Cardiac muscle cell (in vitro differentiated cells and primary cell): ENCODE measurements around the gene UBE2V1. TPM values are rescaled to one million over a fixed set of nuclear protein-coding genes. Genes with fewer than 3 reads are reported as not detected.

Experiments
- DNase-seq, 2 donors: peaks; one replicate each; pipeline versions ENCODE4 v3.0.0 to v3.0.0-alpha.2; 2010 to 2017; ENCODE audit warnings: low read depth in 1 of 2, low spot score in 1 of 2
- H3K27ac ChIP-seq: fragments of 200-600 bp; sonication (generic); 2 replicates; pipeline ENCODE4 v1.5.1; 2016
- H3K27me3 ChIP-seq: fragments of 200-600 bp; sonication (generic); 2 replicates; pipeline ENCODE4 v1.6.0; 2016; ENCODE audit warnings: control low read depth
- H3K36me3 ChIP-seq: fragments of 200-600 bp; sonication (generic); 2 replicates; pipeline ENCODE4 v1.5.1; 2016; ENCODE audit warnings: control low read depth
- H3K4me1 ChIP-seq: fragments of 200-600 bp; sonication (generic); 2 replicates; pipeline ENCODE4 v1.8.1; 2017; ENCODE audit warnings: low read depth, mild to moderate bottlenecking, mixed run types
- H3K4me3 ChIP-seq: fragments of 200-600 bp; sonication (generic); 2 replicates; pipeline ENCODE4 v1.5.1; 2016; ENCODE audit warnings: mild to moderate bottlenecking
- H3K9me3 ChIP-seq: fragments of 200-600 bp; sonication (generic); 2 replicates; pipeline ENCODE4 v1.5.1; 2017; ENCODE audit warnings: low read depth, mild to moderate bottlenecking, control low read depth
- polyA plus RNA-seq: library from polyadenylated mRNA; unstranded; fragments of >200 nt; fragmentation: Nextera tagmentation; extraction: Ambion mirVana; gene quantifications from 2 replicates; pipeline ENCODE4 v1.2.1, GENCODE V29; 2016
- total RNA-seq: library from RNA; depleted of rRNA; stranded (reverse); fragments of >200 nt; gene quantifications from 2 replicates; pipeline ENCODE4 v1.2.3, GENCODE V29; 2016
- TF ChIP-seq, protein P1 (sequence below): IDR thresholded peaks from 2 replicates; pipeline ENCODE4 v1.5.1; 2012; ENCODE audit warnings: low read depth, mild to moderate bottlenecking, low read length

Gene UBE2V1
- total and polyA plus RNA-seq, 2 experiments from 2014 or later = 126 to 173 TPM

DNA sequence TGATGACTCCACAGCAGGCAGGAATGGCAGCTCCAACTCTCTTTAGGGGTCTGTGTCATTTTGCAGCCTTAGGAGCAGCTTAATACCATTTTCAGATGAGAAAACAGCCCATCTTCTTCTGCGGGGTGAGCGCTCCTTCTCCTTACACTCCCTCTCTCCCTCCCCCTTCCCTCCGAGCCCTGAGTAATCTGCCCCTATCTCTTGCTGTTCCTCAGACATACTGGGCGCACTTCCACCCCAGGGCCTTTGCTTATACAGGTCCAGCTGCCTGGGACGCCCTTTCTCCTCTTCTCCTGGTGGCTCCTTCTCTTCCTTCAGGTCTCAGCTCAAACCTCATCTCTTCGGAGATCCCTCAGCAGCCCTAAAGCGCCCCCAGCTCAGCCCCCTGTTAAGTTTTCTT lies 75.4 kb downstream of the UBE2V1 start:
- no peak for DNase-seq
- no peak overlapping the region for H3K4me3 ChIP-seq
- TF ChIP-seq, protein P1, sequence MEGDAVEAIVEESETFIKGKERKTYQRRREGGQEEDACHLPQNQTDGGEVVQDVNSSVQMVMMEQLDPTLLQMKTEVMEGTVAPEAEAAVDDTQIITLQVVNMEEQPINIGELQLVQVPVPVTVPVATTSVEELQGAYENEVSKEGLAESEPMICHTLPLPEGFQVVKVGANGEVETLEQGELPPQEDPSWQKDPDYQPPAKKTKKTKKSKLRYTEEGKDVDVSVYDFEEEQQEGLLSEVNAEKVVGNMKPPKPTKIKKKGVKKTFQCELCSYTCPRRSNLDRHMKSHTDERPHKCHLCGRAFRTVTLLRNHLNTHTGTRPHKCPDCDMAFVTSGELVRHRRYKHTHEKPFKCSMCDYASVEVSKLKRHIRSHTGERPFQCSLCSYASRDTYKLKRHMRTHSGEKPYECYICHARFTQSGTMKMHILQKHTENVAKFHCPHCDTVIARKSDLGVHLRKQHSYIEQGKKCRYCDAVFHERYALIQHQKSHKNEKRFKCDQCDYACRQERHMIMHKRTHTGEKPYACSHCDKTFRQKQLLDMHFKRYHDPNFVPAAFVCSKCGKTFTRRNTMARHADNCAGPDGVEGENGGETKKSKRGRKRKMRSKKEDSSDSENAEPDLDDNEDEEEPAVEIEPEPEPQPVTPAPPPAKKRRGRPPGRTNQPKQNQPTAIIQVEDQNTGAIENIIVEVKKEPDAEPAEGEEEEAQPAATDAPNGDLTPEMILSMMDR = no peak
- no peaks in the 10 kb centered on the region for H3K27me3 ChIP-seq
- peaks cover 15% of the 10 kb centered on the region for H3K4me1 ChIP-seq
- H3K36me3 ChIP-seq = no peaks in the 10 kb centered on the region
- no peak overlapping the region for H3K27ac ChIP-seq
- no peaks in the 10 kb centered on the region for H3K9me3 ChIP-seq

DNA sequence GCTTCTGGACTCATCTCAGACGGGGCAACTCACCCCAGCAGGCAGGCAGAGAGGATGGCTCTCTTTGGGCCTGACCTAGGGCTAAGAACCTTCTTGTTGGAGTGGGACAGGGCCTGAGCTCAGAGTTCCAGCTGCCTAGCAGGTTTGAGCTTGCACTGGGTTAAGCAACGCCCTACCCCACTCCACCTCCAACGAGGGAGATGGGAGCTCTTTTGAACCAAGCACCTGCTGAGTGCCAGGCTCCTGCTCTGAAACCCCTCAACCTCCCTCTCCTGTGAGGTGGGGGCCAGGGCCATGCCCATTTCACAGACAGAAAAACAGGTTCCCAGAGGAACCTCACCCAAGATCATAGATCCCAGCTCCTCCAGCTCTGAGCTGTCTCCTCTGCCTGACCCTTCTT lies 75.8 kb downstream of the UBE2V1 start:
- no peak for DNase-seq
- no peaks in the 10 kb centered on the region for H3K36me3 ChIP-seq
- TF ChIP-seq, protein P1 = no peak
- H3K27me3 ChIP-seq = no peaks in the 10 kb centered on the region
- H3K27ac ChIP-seq = no peak overlapping the region
- no peak overlapping the region for H3K4me3 ChIP-seq
- H3K9me3 ChIP-seq = no peaks in the 10 kb centered on the region
- peaks cover 15% of the 10 kb centered on the region for H3K4me1 ChIP-seq

DNA sequence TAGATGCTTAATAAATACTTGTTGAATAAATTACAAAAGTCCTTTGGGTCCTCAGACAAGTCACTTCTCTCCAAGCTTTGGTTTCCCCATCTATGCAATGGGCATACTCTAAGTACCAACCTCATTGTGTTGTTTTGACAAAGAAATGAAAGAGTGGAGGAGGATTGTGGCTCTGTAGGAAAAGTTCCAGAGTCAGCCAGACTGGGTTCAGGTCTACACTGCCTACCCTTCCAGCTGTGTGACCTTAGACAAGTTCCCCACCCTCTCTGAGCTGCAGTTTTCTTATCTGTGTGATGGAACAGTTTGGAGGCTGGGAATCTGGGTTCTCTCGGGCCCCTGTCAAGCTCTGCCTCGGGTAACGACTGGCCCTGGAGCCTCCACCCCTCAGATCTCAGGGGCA lies 76.2 kb downstream of the UBE2V1 start:
- H3K4me1 ChIP-seq = peaks cover 15% of the 10 kb centered on the region
- no peak overlapping the region for H3K4me3 ChIP-seq

DNA sequence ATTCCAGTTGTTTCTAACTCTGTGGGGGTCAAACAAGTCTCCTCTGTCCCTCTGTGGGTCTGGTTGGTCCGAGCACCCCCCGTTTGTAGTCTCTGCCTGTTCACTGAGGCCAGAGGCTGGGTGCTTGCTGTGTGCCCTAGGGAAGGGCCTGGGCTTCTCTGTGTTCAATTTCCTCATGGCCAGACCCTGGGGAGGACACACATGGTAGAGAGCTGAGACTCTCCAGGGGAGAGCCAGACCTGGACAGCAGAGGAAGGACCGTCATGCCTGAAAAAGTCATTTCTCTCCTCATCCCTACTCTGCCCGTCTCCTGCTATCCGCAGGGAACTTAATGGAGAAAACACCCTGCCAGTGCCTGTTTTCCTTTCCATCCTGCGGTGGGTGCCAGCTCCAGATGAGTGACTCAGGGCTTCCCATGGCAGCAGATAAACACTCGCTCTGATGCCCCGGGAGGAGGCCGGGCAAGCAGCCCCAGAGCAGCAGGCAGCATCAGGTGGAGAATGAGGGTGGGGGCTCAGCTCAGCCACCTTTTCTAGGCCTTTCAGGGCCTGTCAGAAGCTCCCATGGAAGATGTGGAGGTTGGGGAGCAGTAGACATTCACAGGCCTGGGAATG lies 78.3 kb downstream of the UBE2V1 start:
- Histone ChIP-seq H3K36me3 (no peaks in the 10 kb centered on the region), H3K9me3 (no peaks in the 10 kb centered on the region), H3K4me3 (no peak overlapping the region), H3K27me3 (no peaks in the 10 kb centered on the region), H3K4me1 (no peaks in the 10 kb centered on the region), H3K27ac (no peak overlapping the region)
- TF ChIP-seq, protein P1 = no peak
- peak in 1 of 2 donors; percentile 44 for DNase-seq

More for the DNA sequence above, 76.2 kb downstream of the UBE2V1 start:
- Histone ChIP-seq H3K27me3 (no peaks in the 10 kb centered on the region), H3K27ac (no peak overlapping the region), H3K9me3 (no peaks in the 10 kb centered on the region), H3K36me3 (no peaks in the 10 kb centered on the region)
- TF ChIP-seq, protein P1 = no peak
- no peak for DNase-seq

DNA sequence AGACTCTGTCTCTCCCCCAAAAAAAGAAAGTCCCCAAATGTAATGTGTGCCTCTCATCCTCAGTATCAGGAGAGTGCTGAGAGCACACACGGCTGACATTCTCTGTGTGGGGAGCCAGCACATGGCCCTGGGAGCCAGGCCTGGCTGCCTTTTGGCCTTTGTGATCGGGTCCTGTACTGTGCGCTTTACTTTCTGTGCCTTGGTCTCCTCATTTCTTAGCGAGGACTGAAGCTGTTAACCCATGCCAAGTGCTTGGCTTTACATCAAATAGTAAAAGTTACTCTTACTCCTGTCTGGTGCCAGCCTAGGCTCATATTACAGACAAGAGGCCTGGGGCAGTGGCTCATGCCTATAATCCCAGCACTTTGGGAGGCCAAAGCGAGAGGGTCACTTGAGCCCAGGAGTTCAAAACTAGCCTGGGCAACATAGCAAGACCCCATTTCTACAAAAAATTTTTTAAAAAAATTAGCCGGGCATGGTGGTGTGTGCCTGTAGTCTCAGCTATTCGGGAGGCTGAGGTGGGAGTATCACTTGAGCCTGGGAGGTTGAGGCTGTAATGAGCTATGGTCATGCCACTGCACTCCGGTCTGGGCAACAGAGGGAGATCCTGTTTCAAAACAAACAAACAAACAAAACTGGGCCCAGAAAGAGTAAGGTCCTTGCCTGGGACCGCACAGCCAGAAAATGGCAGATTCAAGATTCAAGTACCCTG lies 79.8 kb downstream of the UBE2V1 start:
- no peak for DNase-seq
- TF ChIP-seq, protein P1 = no peak
- H3K4me1 ChIP-seq = no peaks in the 10 kb centered on the region
- H3K36me3 ChIP-seq = no peaks in the 10 kb centered on the region
- H3K27ac ChIP-seq = no peak overlapping the region
- no peak overlapping the region for H3K4me3 ChIP-seq
- H3K9me3 ChIP-seq = no peaks in the 10 kb centered on the region
- no peaks in the 10 kb centered on the region for H3K27me3 ChIP-seq

Other genes starting within 250 kb of the UBE2V1 start
- 5.8 and 6.0 TPM in 2 replicates for gene SPATA2, start 197.6 kb downstream of the UBE2V1 start, total RNA-seq
- 9.4 and 9.5 TPM in 2 replicates for gene SPATA2, start 197.6 kb downstream of the UBE2V1 start, polyA plus RNA-seq
- 158 and 269 TPM in 2 replicates for gene RNF114, start 176.8 kb downstream of the UBE2V1 start, total RNA-seq
- gene RNF114, start 176.8 kb downstream of the UBE2V1 start, polyA plus RNA-seq = 53.0 and 90.3 TPM in 2 replicates
- 6.3 and 13.4 TPM in 2 replicates for gene SNAI1, start 130.2 kb downstream of the UBE2V1 start, total RNA-seq
- gene SNAI1, start 130.2 kb downstream of the UBE2V1 start, polyA plus RNA-seq = 7.8 and 12.7 TPM in 2 replicates
- gene PEDS1, start 40.6 kb upstream of the UBE2V1 start, total RNA-seq = 36.9 and 38.4 TPM in 2 replicates
- 37.2 and 43.9 TPM in 2 replicates for gene PEDS1, start 40.6 kb upstream of the UBE2V1 start, polyA plus RNA-seq
- gene CEBPB, start 77.7 kb upstream of the UBE2V1 start, total RNA-seq = 18.2 and 22.0 TPM in 2 replicates
- 22.9 and 30.8 TPM in 2 replicates for gene CEBPB, start 77.7 kb upstream of the UBE2V1 start, polyA plus RNA-seq